HS-5 (cell line): Measurements from ENCODE around the gene KPNA2.
"Not testable (repeated sequence)": the region's sequence is repeated elsewhere in the genome, so short reads cannot be mapped to it uniquely, and the experiment has no call there.

ENCODE experiments used
- DNase-seq: peaks from one replicate; pipeline ENCODE4 v3.0.0-alpha.2; 2012; ENCODE audit warnings: low read depth

Gene KPNA2

GRCh38 chr17:68061512-68062313, 26.2 kb downstream of the KPNA2 start:
- no peak for DNase-seq

DNA sequence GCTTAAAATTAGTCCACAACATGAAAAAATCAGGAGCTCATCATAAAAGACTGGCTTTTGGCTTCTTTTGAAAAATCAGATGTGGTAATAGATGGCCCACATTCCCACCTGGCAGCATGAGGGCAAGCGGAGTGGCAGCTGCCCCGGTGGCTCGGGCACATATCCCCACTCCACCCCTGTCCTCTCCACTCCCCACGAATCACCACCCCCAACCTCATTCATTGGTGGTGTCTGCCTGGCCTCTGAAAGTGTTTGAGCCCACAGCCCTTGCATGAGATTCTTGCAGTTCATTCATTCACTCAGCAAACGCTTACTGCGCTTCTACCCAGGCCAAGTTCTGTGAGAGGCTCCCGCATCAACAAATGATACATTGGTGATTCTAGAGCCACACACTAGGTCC, 29.8 kb downstream of the KPNA2 start:
- not testable (repeated sequence) for DNase-seq

DNA sequence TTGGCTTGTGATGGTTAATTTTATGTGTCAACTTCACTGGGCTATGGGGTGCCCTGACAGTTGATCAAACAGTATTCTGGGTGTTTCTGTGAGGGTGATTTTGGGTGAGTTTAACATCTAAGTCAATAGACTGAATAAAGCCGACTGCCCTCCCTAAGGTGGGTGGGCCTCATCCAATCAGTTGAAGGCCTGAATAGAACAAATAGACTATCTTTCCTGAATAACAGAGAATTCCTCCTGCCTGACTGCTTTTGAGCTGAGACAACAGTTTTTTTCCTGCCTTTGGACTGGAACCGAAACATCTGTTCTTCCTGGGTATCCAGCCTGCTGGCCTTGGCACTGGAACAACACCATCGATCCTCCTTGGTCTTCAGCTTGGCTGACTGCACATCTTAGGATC, 33.0 kb downstream of the KPNA2 start:
- DNase-seq: not testable (repeated sequence)

DNA sequence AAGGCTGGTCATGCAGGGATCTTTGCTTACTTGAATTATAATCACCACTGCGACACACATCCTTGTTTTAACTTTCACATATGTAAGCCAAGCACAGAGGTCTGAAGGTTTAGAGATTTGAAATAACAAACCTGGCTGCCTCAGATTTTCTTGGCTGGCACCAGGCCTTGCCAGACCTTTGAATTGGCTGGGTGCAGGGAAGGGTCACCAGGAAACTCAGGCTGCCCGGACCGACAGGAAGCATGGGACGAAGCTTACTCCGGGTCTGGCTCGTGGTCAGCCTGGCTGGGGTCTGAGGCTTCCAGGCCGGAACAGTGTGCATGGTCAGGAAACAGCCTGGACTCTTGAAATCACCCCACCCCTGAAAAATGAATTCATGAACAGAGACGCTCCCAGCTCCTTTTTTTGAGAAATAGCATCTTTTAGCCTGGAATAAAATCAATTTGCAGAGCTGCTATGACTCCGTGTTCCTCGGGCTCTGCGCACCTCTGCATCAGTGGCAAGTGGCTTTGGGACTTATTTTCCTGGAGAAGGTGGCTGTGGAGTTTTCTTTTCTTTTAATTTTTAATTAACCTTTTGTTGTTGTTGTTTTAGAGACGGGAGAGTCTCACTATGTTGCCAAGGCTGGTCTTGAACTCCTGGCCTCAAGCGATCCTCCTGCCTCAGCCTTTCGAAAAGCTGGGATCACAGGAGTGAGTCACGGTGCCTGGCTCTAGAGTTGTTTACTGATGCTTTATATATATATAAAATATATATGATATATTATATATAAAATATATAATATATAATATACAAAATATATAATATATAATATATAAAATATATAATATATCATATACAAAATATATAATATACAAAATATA, 35.3 kb downstream of the KPNA2 start:
- not testable (repeated sequence) for DNase-seq

DNA sequence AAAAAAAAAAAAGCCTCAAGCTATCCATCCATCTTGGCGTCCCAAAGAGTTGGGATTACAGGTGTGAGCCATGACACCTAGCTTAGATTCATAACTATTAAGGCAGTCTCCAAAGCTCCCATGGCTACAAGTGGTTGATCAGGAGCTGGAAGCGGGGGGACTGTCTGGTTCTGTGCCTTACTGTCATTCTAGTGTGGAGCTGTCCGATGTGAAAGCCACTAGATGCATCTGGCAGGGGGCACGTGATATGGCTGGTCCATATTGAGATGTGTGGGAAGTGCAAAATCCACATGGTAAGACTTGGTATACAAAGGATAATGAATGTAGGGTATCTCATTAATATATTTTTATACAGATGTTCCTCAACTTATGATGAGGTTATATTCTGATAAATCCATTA, 38.7 kb downstream of the KPNA2 start:
- no peak for DNase-seq

- DNase-seq: not testable (repeated sequence)
Observed at GRCh38 chr17:68075953-68076607, 40.5 kb downstream of the KPNA2 start.

GRCh38 chr17:68077498-68077897, 42.0 kb downstream of the KPNA2 start:
- not testable (repeated sequence) for DNase-seq

- DNase-seq: no peak
Observed at GRCh38 chr17:68080411-68081150, 45.0 kb downstream of the KPNA2 start.

DNA sequence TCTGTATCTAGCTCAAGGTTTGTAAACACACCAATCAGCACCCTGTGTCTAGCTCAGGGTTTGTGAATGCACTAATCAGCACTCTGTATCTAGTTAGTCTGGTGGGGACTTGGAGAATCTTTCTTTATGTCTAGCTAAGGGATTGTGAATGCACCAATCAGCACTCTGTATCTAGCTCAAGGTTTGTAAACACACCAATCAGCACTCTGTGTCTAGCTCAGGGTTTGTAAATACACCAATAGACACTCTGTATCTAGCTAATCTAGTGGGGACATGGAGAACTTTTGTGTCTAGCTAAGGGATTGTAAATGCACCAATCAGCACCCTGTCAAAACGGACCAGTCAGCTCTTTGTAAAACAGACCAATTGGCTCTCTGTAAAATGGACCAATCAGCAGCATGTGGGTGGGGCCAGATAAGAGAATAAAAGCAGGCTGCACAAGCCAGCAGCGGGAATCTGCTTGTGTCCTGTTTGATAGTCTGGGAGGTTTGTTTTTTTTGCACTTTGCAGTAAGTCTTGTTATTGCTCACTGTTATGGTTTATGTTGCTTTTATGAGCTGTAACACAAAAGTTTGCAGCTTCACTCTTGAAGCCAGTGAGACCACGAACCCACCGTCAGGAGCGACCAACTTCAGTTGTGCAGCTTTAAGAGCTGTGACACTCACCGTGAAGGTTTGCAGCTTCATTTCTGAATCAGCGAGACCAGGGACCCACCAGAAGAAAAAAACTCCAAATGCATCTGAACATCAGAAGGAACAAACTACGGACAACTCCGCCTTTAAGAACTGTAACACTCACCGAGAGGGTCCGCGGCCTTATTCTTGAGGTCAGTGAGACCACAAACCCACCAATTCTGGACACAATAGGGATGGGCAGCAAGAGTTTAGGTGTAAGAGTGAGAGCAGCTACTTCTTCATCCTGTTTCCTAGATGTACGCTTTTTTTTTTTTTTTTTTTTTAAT, 46.0 kb downstream of the KPNA2 start:
- not testable (repeated sequence) for DNase-seq

- no peak for DNase-seq
Observed at GRCh38 chr17:68085771-68086381, 50.3 kb downstream of the KPNA2 start.

DNA sequence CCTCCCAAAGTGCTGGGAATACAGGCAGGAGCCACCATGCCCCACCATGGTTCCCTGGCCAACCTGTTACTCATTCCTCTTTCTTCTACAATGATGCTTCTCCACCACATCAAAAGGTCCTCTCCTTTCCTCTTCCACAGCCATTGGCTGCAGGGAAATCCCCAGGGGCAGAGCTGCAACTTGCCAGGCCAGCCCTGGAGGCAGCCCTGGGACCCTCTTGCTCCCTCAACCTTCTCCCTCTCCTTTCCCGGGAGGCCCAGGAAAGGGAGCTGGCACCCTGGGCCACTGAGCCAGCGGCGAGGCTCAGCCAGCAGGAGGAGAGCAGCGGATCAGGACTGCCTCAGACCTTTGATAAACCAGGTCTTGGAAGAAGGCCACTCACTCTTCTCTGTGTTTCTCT, 51.1 kb downstream of the KPNA2 start:
- DNase-seq: not testable (repeated sequence)

- not testable (repeated sequence) for DNase-seq
Observed at GRCh38 chr17:68087131-68087623, 51.6 kb downstream of the KPNA2 start.

DNA sequence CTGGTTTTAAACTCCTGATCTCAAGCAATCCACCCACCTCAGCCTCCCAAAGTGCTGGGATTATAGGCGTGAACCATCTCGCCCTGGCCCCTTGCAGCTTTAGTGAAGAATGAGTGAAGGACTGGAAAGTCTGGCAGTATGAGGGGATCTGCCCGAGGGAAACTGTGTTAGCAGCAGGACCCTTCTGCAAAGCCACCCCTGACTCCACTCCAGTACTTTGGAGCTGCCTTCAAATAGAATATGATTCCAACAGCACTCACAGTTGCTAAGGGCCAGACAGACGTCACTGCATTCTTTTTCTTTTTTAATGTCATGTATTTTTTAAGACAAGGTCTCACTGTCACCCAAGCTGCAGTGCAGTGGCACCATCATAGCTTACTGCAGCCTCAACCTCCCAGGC, 52.3 kb downstream of the KPNA2 start:
- no peak for DNase-seq

DNA sequence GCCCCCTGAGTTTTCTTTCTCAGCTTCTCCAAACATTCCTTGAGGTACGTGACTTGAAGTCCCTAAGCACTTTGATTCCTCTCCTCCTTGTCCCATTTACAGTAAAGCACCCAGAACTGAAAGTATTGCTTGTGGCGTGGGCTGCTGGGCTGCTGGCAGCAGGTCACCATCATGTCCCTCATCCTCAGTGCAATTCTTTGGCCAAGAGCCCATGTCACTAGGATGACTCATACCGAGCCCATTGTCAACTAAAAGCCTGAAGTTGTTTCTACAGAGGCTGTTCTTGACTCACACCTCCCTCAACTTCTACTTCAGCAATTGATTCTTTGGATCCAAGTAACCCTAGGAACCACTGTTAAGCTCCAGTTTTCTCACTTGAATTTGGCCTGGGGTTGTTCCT, 54.3 kb downstream of the KPNA2 start:
- DNase-seq: no peak

- no peak for DNase-seq
Observed at GRCh38 chr17:68094481-68095078, 59.0 kb downstream of the KPNA2 start.

GRCh38 chr17:68095205-68095811, 59.8 kb downstream of the KPNA2 start:
- no peak for DNase-seq

GRCh38 chr17:68096111-68096510, 60.6 kb downstream of the KPNA2 start:
- no peak for DNase-seq
